Osteocyte (in vitro differentiated cells): ENCODE data around the gene AKAP6. TPM values are rescaled to one million over a fixed set of nuclear protein-coding genes. Genes with fewer than 3 reads are reported as not detected.

Experiments used
- DNase-seq: peaks from one replicate; pipeline ENCODE4 v3.0.0; 2021; ENCODE audit warnings: mixed read lengths; ENCODE audit not compliant: unreplicated experiment; ENCODE audit errors: extremely low spot score
- H3K27ac Mint-ChIP-seq: one replicate; pipeline ENCODE4 v1.8.0; 2021; ENCODE audit warnings: mild to moderate bottlenecking, mixed read lengths; ENCODE audit not compliant: unreplicated experiment
- H3K27me3 Mint-ChIP-seq: one replicate; pipeline ENCODE4 v1.8.0; 2021; ENCODE audit warnings: mixed read lengths; ENCODE audit not compliant: unreplicated experiment
- H3K36me3 Mint-ChIP-seq: one replicate; pipeline ENCODE4 v1.8.0; 2021; ENCODE audit warnings: mixed read lengths; ENCODE audit not compliant: unreplicated experiment
- H3K4me1 Mint-ChIP-seq: one replicate; pipeline ENCODE4 v1.8.0; 2021; ENCODE audit warnings: mixed read lengths; ENCODE audit not compliant: unreplicated experiment
- H3K4me3 Mint-ChIP-seq: one replicate; pipeline ENCODE4 v1.8.0; 2021; ENCODE audit warnings: mild to moderate bottlenecking, moderate library complexity, mixed read lengths; ENCODE audit not compliant: unreplicated experiment
- H3K9me3 Mint-ChIP-seq: one replicate; pipeline ENCODE4 v1.8.0; 2021; ENCODE audit warnings: mixed read lengths; ENCODE audit not compliant: unreplicated experiment
- total RNA-seq: library from RNA; stranded (reverse); gene quantifications from 2 replicates; pipeline ENCODE4 v1.2.1, GENCODE V29; 2021
- TF ChIP-seq, protein P1 (sequence below): fragments of 200-600 bp; sonication (generic); IDR thresholded peaks from 2 replicates; pipeline ENCODE4 v1.5.0; 2021; ENCODE audit warnings: antibody characterized with exemption, mild to moderate bottlenecking, moderate library complexity

The AKAP6 gene
- total RNA-seq, 1 donor from 2014 or later: 4.1 TPM

- DNase-seq: no peak
- Mint-ChIP-seq H3K27me3 (no peaks in the 10 kb centered on the region), H3K27ac (no peak overlapping the region), H3K9me3 (no peaks in the 10 kb centered on the region), H3K36me3 (no peaks in the 10 kb centered on the region), H3K4me3 (no peak overlapping the region), H3K4me1 (peaks cover 2% of the 10 kb centered on the region)
- TF ChIP-seq, protein P1, sequence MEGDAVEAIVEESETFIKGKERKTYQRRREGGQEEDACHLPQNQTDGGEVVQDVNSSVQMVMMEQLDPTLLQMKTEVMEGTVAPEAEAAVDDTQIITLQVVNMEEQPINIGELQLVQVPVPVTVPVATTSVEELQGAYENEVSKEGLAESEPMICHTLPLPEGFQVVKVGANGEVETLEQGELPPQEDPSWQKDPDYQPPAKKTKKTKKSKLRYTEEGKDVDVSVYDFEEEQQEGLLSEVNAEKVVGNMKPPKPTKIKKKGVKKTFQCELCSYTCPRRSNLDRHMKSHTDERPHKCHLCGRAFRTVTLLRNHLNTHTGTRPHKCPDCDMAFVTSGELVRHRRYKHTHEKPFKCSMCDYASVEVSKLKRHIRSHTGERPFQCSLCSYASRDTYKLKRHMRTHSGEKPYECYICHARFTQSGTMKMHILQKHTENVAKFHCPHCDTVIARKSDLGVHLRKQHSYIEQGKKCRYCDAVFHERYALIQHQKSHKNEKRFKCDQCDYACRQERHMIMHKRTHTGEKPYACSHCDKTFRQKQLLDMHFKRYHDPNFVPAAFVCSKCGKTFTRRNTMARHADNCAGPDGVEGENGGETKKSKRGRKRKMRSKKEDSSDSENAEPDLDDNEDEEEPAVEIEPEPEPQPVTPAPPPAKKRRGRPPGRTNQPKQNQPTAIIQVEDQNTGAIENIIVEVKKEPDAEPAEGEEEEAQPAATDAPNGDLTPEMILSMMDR: no peak
These were observed 9.6 kb upstream of the AKAP6 start for GRCh38 chr14:32319368-32320049.

DNA sequence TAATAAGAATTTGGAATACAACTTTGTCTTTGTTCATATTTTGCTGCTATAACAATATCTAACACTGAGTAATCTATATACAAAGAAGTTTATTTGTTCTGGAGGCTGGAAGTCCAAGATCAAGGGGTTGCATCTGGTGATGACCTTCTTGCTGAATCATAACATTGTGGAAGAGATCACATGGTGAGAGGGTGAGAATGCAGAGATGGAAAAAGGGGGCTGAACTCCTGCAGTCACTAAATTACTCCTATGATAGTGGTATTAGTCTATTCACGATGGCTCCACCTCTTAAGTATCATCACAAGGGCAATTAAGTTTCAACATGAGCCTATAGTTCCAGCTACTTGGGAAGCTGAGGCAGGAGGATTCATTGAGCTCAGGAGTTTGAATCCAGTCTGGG is 4.5 kb upstream of the AKAP6 start:
- Mint-ChIP-seq H3K27me3 (no peaks in the 10 kb centered on the region), H3K27ac (no peak overlapping the region), H3K4me3 (no peak overlapping the region), H3K9me3 (no peaks in the 10 kb centered on the region), H3K36me3 (no peaks in the 10 kb centered on the region), H3K4me1 (peaks cover 2% of the 10 kb centered on the region)
- TF ChIP-seq, protein P1: no peak
- DNase-seq: no peak

GRCh38 chr14:32327255-32327961 is 1.7 kb upstream of the AKAP6 start:
- Mint-ChIP-seq H3K27me3 (no peaks in the 10 kb centered on the region), H3K27ac (no peak overlapping the region), H3K4me1 (no peaks in the 10 kb centered on the region), H3K9me3 (no peaks in the 10 kb centered on the region), H3K36me3 (no peaks in the 10 kb centered on the region), H3K4me3 (no peak overlapping the region)
- DNase-seq: no peak
- TF ChIP-seq, protein P1: no peak

GRCh38 chr14:32329690-32330285 is 690 bp downstream of the AKAP6 start:
- DNase-seq: no peak
- Mint-ChIP-seq H3K36me3 (no peaks in the 10 kb centered on the region), H3K9me3 (no peaks in the 10 kb centered on the region), H3K27me3 (no peaks in the 10 kb centered on the region), H3K27ac (no peak overlapping the region), H3K4me1 (no peaks in the 10 kb centered on the region), H3K4me3 (no peak overlapping the region)
- TF ChIP-seq, protein P1: no peak
